Measurements from ENCODE around the gene CAPN2. TPM values are rescaled to one million over a fixed set of nuclear protein-coding genes. Genes with fewer than 3 reads are reported as not detected.
A peak's percentile ranks its signal among the peaks of the same experiment; 100 is the strongest.

The CAPN2 gene
- total RNA-seq, 3 donors from 2014 or later (not counting 1 experiment from before 2014, with no cell fraction given), result 228 to 275 (median 236) TPM

DNA sequence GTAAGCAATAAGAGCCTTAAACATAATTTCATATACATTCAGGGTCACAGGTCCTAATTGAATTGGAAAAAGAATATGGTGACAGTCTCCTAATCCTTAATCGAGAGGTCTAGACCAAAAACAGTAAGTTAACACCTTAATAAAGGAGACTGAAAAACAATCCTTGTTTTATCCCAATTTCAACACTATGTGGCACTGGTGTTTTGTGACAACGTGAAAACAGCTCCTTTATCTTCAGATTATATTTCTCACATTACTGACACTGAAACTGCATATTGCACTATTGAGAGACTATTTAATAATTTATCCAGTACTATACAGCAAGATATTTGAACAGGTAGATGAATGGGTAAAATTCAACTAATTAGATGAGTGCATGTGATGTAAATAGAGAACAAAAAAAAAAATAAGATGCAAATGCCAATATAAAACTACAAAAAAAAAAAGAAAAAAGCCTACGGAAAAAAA is 99.3 kb downstream of the CAPN2 start:
- Mint-ChIP-seq H3K36me3 (peaks cover 21% of the 10 kb centered on the region), H3K27ac (peak overlapping the region in 1 of 2 donors; percentile 23), H3K27me3 (ENCODE audit: low read depth in 2 of 2) (no peaks in the 10 kb centered on the region), H3K9me3 (no peaks in the 10 kb centered on the region), H3K4me1 (peaks cover 21 to 23% of the 10 kb centered on the region in 2 donors), H3K4me3 (no peak overlapping the region)
- no peaks in the 10 kb centered on the region for H3K4me1 ChIP-seq (ENCODE audit: control insufficient read depth, insufficient read depth, low read length)
- intact Hi-C loops (cut with micrococcal nuclease), result loop anchor here (2.0 to 5.0 kb wide), 2 partner anchors 191 to 239 kb away; no protein-coding TSS in a partner anchor
- H3K27ac ChIP-seq (ENCODE audit: low read length), result no peak overlapping the region
- H3K9me3 ChIP-seq (ENCODE audit: control insufficient read depth, insufficient read depth, low read length), result no peaks in the 10 kb centered on the region
- TF ChIP-seq, protein P1, sequence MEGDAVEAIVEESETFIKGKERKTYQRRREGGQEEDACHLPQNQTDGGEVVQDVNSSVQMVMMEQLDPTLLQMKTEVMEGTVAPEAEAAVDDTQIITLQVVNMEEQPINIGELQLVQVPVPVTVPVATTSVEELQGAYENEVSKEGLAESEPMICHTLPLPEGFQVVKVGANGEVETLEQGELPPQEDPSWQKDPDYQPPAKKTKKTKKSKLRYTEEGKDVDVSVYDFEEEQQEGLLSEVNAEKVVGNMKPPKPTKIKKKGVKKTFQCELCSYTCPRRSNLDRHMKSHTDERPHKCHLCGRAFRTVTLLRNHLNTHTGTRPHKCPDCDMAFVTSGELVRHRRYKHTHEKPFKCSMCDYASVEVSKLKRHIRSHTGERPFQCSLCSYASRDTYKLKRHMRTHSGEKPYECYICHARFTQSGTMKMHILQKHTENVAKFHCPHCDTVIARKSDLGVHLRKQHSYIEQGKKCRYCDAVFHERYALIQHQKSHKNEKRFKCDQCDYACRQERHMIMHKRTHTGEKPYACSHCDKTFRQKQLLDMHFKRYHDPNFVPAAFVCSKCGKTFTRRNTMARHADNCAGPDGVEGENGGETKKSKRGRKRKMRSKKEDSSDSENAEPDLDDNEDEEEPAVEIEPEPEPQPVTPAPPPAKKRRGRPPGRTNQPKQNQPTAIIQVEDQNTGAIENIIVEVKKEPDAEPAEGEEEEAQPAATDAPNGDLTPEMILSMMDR (IDR thresholded peaks at IDR 0.05), result peak; percentile 32
- no peaks in the 10 kb centered on the region for H3K27me3 ChIP-seq (ENCODE audit: control insufficient read depth, insufficient read depth, low read length)
- peak in 1 of 2 donors; percentile 68 for DNase-seq
- ATAC-seq, result peak; percentile 64 to 69 (median 66)
- no CpG with 5 or more reads among the region's 3 CpGs for WGBS (ENCODE audit: insufficient coverage)
- peaks cover 17% of the 10 kb centered on the region for H3K36me3 ChIP-seq (ENCODE audit: control insufficient read depth, insufficient read depth, low read length)
- no peak overlapping the region for H3K4me3 ChIP-seq (ENCODE audit: low read length)

DNA sequence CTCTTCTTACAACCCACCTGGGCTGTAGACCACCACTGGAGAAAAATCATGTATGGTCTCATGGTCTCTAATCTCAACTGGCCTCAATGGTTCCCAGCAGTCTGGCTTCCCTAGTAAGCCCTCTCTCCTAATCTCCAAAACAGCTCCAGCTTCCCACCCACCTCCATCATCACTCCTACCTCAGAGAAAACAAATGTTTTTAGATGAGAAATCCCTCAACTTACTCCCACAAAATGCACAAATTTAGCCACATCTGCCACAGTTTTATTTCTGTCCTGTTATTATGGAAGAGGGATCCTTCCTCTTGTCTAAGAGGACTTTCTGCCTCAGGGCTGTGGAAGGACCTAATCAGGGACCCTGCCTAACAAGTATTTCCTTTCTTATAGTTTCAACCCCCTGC is 101.3 kb downstream of the CAPN2 start:
- H3K27ac Mint-ChIP-seq, result peak overlapping the region; percentile 0 to 15
- Histone ChIP-seq H3K36me3 (ENCODE audit: control insufficient read depth, insufficient read depth, low read length) (peaks cover 15% of the 10 kb centered on the region), H3K27ac (ENCODE audit: low read length) (no peak overlapping the region)

DNA sequence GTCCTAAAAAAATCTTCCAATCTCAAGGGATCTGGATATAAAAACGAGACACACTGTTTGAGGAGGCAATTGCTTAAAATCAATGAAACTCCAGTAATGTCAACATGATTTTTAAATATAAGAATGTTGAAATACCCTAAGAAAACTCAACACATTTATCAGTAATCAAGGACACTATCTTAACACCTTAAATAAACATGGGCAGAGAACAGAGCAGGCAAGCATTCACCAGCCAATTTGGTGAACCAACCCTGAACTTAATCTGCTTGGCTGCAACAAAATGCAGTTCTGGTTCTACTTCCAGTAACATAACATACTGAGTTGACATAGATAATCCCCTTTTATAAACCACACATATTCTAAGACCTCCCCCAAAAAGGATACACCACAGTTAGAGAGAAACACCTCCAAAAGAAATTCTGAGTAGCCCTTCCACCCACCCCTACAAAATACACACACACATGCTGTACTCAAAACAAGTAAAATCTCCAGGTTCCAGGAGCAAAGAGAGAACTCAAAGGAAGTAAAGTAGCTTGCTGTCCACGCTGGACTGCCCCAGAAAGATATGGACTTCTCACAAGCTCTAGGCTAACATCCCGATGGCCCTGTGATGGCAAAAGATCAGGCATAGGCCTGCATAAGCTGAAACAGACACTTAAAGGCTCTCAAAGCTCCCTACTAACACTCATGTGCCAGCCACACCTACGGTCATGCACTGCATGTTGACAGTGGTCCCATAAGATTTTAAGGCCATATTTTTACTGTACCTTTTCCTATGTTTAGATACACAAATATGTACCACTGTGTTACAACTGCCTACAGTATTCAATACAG is 102.9 kb downstream of the CAPN2 start:
- DNase-seq (no peak), ATAC-seq (no peak)
- intact Hi-C loops (cut with micrococcal nuclease), result no loop called here
- Histone ChIP-seq H3K27me3 (ENCODE audit: control insufficient read depth, insufficient read depth, low read length) (no peaks in the 10 kb centered on the region), H3K4me1 (ENCODE audit: control insufficient read depth, insufficient read depth, low read length) (no peaks in the 10 kb centered on the region), H3K36me3 (ENCODE audit: control insufficient read depth, insufficient read depth, low read length) (peaks cover 16% of the 10 kb centered on the region), H3K4me3 (ENCODE audit: low read length) (no peak overlapping the region), H3K9me3 (ENCODE audit: control insufficient read depth, insufficient read depth, low read length) (no peaks in the 10 kb centered on the region), H3K27ac (ENCODE audit: low read length) (no peak overlapping the region)
- Mint-ChIP-seq H3K4me3 (no peak overlapping the region), H3K9me3 (no peaks in the 10 kb centered on the region), H3K36me3 (peaks cover 15% of the 10 kb centered on the region), H3K27me3 (ENCODE audit: low read depth in 2 of 2) (no peaks in the 10 kb centered on the region), H3K4me1 (peaks cover 21 to 23% of the 10 kb centered on the region in 2 donors), H3K27ac (no peak overlapping the region)
- TF ChIP-seq, protein P1 (IDR thresholded peaks at IDR 0.05), result no peak
- WGBS (ENCODE audit: insufficient coverage), result 85% methylated on average over 3 of the region's 4 CpGs

More for the DNA sequence above, 101.3 kb downstream of the CAPN2 start:
- no peaks in the 10 kb centered on the region for H3K27me3 ChIP-seq (ENCODE audit: control insufficient read depth, insufficient read depth, low read length)
- intact Hi-C loops (cut with micrococcal nuclease), result loop anchor here (5.0 kb wide), 1 partner anchor 189 kb away; no protein-coding TSS in a partner anchor
- Mint-ChIP-seq H3K9me3 (no peaks in the 10 kb centered on the region), H3K4me3 (no peak overlapping the region), H3K36me3 (peaks cover 15% of the 10 kb centered on the region), H3K4me1 (peaks cover 21 to 23% of the 10 kb centered on the region in 2 donors), H3K27me3 (ENCODE audit: low read depth in 2 of 2) (no peaks in the 10 kb centered on the region)
- no peaks in the 10 kb centered on the region for H3K4me1 ChIP-seq (ENCODE audit: control insufficient read depth, insufficient read depth, low read length)
- TF ChIP-seq, protein P1 (IDR thresholded peaks at IDR 0.05), result no peak
- no peak overlapping the region for H3K4me3 ChIP-seq (ENCODE audit: low read length)
- no peaks in the 10 kb centered on the region for H3K9me3 ChIP-seq (ENCODE audit: control insufficient read depth, insufficient read depth, low read length)
- DNase-seq (no peak), ATAC-seq (no peak)

All from natural killer cell (primary cell).